A549 (cell line): Measurements from ENCODE around the gene DNHD1. TPM values are rescaled to one million over a fixed set of nuclear protein-coding genes. Genes with fewer than 3 reads are reported as not detected.

Source experiments
- ATAC-seq, 2 experiments: fragments of 200-7000 bp in 1 of 2; fragments of >200 bp in 1 of 2; cut with Nextera tagmentation in 1 of 2; cut with Tn5 transposase in 1 of 2; 3 replicates each; pipeline versions ENCODE4 v1.8.0 to v1.9.1; 2018 to 2020; ENCODE audit warnings: mild to moderate bottlenecking in 1 of 2, moderate library complexity in 1 of 2
- CTCF ChIA-PET: fragments of 300-600 bp; sonication (Branson Sonifier 250); formaldehyde crosslinking; extraction: SDS; loops from one replicate; lab custom pipeline; 2021; ENCODE audit warnings: antibody characterized with exemption, inconsistent platforms; lab: Yijun Ruan, JAX
- POLR2A ChIA-PET: fragments of 350-600 bp; formaldehyde crosslinking; extraction: SDS; loops from one replicate; lab custom pipeline; 2021; ENCODE audit warnings: antibody characterized with exemption, inconsistent platforms; lab: Yijun Ruan, JAX
- DNase-seq, 2 experiments: peaks; one replicate each; pipeline versions ENCODE4 v3.0.0 to v3.0.0-alpha.2; 2011 to 2016; ENCODE audit warnings: low read depth in 1 of 2, low spot score in 1 of 2
- FAIRE-seq: peaks from 2 replicates; lab custom pipeline; 2011; peaks lifted over from hg19 to GRCh38; lab: Jason Lieb, UNC
- H3K27ac ChIP-seq, 2 experiments: fragments of >200 bp; sonication (Bioruptor Twin); formaldehyde crosslinking; 3 replicates each; pipeline ENCODE4 v1.5.1; 2016 to 2017
- H3K4me1 ChIP-seq: fragments of >200 bp; sonication (Bioruptor Twin); formaldehyde crosslinking; 3 replicates; pipeline ENCODE4 v1.6.1; 2016
- H3K4me2 ChIP-seq: fragments of >200 bp; sonication (Bioruptor Twin); formaldehyde crosslinking; 3 replicates; pipeline ENCODE4 v1.6.1; 2016
- H3K4me3 ChIP-seq: fragments of >200 bp; sonication (Bioruptor Twin); formaldehyde crosslinking; 3 replicates; pipeline ENCODE4 v1.5.1; 2016
- H3K9me3 ChIP-seq: fragments of >200 bp; sonication (Bioruptor Twin); formaldehyde crosslinking; 3 replicates; pipeline ENCODE4 v1.6.1; 2016
- BCL3 ChIP-seq: fragments of >200 bp; sonication (Bioruptor Twin); formaldehyde crosslinking; IDR thresholded peaks from 3 replicates; pipeline ENCODE4 v1.6.1; 2016
- CBX8 ChIP-seq: fragments of 200-600 bp; sonication (generic); IDR thresholded peaks from 2 replicates; pipeline ENCODE4 v1.6.1; 2016
- CHD4 ChIP-seq: fragments of 200-600 bp; sonication (generic); IDR thresholded peaks from 2 replicates; pipeline ENCODE4 v1.6.1; 2016; ENCODE audit warnings: antibody characterized with exemption, mild to moderate bottlenecking, borderline replicate concordance
- EP300 ChIP-seq, 2 experiments: fragments of >200 bp; sonication (Bioruptor Twin); formaldehyde crosslinking; IDR thresholded peaks; 2 replicates in 1 of 2; 3 replicates in 1 of 2; pipeline ENCODE4 v1.6.1; 2016 to 2017
- FOSB ChIP-seq: fragments of 250-450 bp; sonication (Bioruptor Pico); IDR thresholded peaks from 2 replicates; pipeline ENCODE4 v1.5.0; 2020; ENCODE audit warnings: mild to moderate bottlenecking, moderate library complexity
- FOSL2 ChIP-seq, 2 experiments: fragments of 450-650 bp in 1 of 2; fragments of >200 bp in 1 of 2; sonication (Bioruptor Twin) in 1 of 2; formaldehyde crosslinking; IDR thresholded peaks; 2 replicates each; pipeline versions ENCODE4 v1.5.0 to v1.6.1; 2016 to 2020; ENCODE audit warnings: mild to moderate bottlenecking in 1 of 2, moderate library complexity in 1 of 2
- GATA3 ChIP-seq: IDR thresholded peaks from 2 replicates; pipeline ENCODE4 v1.6.1; 2012; ENCODE audit warnings: borderline replicate concordance
- HDAC2 ChIP-seq: fragments of 200-600 bp; sonication (generic); IDR thresholded peaks from 2 replicates; pipeline ENCODE4 v1.6.1; 2016
- HES2 ChIP-seq: fragments of >200 bp; sonication (Bioruptor Twin); formaldehyde crosslinking; IDR thresholded peaks from 2 replicates; pipeline ENCODE4 v1.6.1; 2016
- HMGXB4 ChIP-seq: fragments of 250-450 bp; sonication (Bioruptor Pico); IDR thresholded peaks from 2 replicates; pipeline ENCODE4 v1.5.0; 2021; ENCODE audit warnings: mild to moderate bottlenecking, moderate library complexity, borderline replicate concordance
- JUNB ChIP-seq: fragments of >200 bp; sonication (Bioruptor Twin); formaldehyde crosslinking; IDR thresholded peaks from 2 replicates; pipeline ENCODE4 v1.6.1; 2016
- KDM5A ChIP-seq: fragments of 200-600 bp; sonication (generic); IDR thresholded peaks from 2 replicates; pipeline ENCODE4 v1.6.1; 2016; ENCODE audit warnings: antibody characterized with exemption, mild to moderate bottlenecking
- MYC ChIP-seq: IDR thresholded peaks from 2 replicates; pipeline ENCODE4 v1.6.1; 2012; ENCODE audit warnings: mild to moderate bottlenecking, inconsistent platforms, low read length, improper control_type of control experiment, borderline replicate concordance
- NFE2L2 ChIP-seq: fragments of 150-350 bp; conservative IDR thresholded peaks from 2 replicates; pipeline ENCODE4 v1.6.1; 2014; ENCODE audit warnings: low read length
- NR3C1 ChIP-seq: fragments of >200 bp; sonication (Bioruptor Twin); formaldehyde crosslinking; IDR thresholded peaks from 3 replicates; pipeline ENCODE4 v1.6.1; 2017
- POLR2A ChIP-seq: IDR thresholded peaks from 2 replicates; pipeline ENCODE4 v1.6.1; 2012; ENCODE audit warnings: mild to moderate bottlenecking, low read length
- RAD21 ChIP-seq, 2 experiments: fragments of >200 bp in 1 of 2; sonication (Bioruptor Twin) in 1 of 2; formaldehyde crosslinking in 1 of 2; IDR thresholded peaks in 1 of 2; conservative IDR thresholded peaks in 1 of 2; 2 replicates in 1 of 2; 3 replicates in 1 of 2; pipeline ENCODE4 v1.6.1; 2012 to 2018; ENCODE audit warnings: inconsistent platforms in 1 of 2
- SMC3 ChIP-seq: fragments of >200 bp; sonication (Bioruptor Twin); formaldehyde crosslinking; IDR thresholded peaks from 3 replicates; pipeline ENCODE4 v1.6.1; 2018; ENCODE audit warnings: inconsistent platforms
- TP53 ChIP-seq: fragments of 250-450 bp; sonication (Bioruptor Pico); IDR thresholded peaks from 2 replicates; pipeline ENCODE4 v1.5.0; 2021; ENCODE audit warnings: mild to moderate bottlenecking, moderate library complexity
- ZFP36 ChIP-seq: fragments of 450-650 bp; IDR thresholded peaks from 2 replicates; pipeline ENCODE4 v1.6.1; 2014; ENCODE audit warnings: borderline replicate concordance; ENCODE audit not compliant: partially characterized antibody
- ZNF302 ChIP-seq: fragments of 250-450 bp; sonication (Bioruptor Pico); IDR thresholded peaks from 2 replicates; pipeline ENCODE4 v1.9.0; 2021; ENCODE audit warnings: inconsistent platforms, mild to moderate bottlenecking, moderate library complexity
- WGBS: methylation state at CpG from one replicate; pipeline ENCODE4 v1.1.6; 2017; ENCODE audit errors: missing lambda C conversion rate; 5-methylcytosine and 5-hydroxymethylcytosine counted together
- polyA plus RNA-seq, 4 experiments: library from polyadenylated mRNA; depleted of rRNA in 3 of 4; stranded (reverse); fragments of >200 nt; fragmentation: RNase III in 1 of 4; extraction: RNeasy Plus Mini Kit Qiagen cat#74134 plus additional on column Dnase treatment in 1 of 4; gene quantifications; 2 replicates in 3 of 4; 3 replicates in 1 of 4; pipeline ENCODE4 v1.2.3, GENCODE V29; 2011 to 2017
- TF ChIP-seq, protein P1 (sequence below): IDR thresholded peaks from 2 replicates; pipeline ENCODE4 v1.6.1; 2012; ENCODE audit warnings: low read depth, borderline replicate concordance
- TF ChIP-seq, protein P2 (sequence below): fragments of 150-350 bp; IDR thresholded peaks from 2 replicates; pipeline ENCODE4 v1.6.1; 2014; ENCODE audit warnings: low read depth, mild to moderate bottlenecking, low read length

Gene DNHD1
- polyA plus RNA-seq, 2 of the 4 experiments (the other 2 are of a cell fraction), result 6.8 to 8.6 TPM

DNA sequence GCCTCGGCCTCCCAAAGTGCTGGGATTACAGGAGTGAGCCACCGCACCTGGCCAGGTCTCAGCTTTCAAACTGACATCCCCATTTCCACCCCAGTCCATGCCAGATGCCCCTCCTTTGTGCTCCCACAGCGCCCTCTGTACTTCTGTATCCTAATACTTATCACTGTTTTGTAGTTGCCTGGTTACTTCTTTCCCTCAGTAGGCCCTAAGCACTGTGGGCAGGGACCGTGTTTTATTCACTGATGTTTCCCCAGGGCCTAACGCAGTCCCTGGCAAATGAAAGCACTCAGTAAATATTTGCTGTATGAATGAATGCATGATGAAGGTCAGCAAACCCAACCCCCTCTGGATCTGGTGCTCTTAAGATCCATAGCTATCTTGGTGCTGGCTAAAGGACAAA lies 21.1 kb upstream of the DNHD1 start:
- DNase-seq, result no peak
- CTCF ChIA-PET, result interaction anchor here (0.6 to 4.2 kb wide), 9 partner anchors 8 to 113 kb away, joined by 3 to 22 read pairs (median 4); no protein-coding TSS in a partner anchor
- Histone ChIP-seq H3K4me1 (peaks cover 42% of the 10 kb centered on the region), H3K4me3 (no peak overlapping the region), H3K4me2 (no peak overlapping the region), H3K27ac (no peak overlapping the region), H3K9me3 (no peaks in the 10 kb centered on the region)
- TF ChIP-seq RAD21 (conservative IDR thresholded peaks at IDR 0.05 in 1 of 2, IDR thresholded peaks at IDR 0.05 in 1 of 2), result 0 out of 5 replicates have a peak, but pooled peaks of 1 of the 2 experiments have one; percentile 4
- TF ChIP-seq CBX8, result no peak
- no peak for TF ChIP-seq FOSL2 (IDR thresholded peaks at IDR 0.05)
- TF ChIP-seq FOSL2 (CRISPR knock-in tag; IDR thresholded peaks at IDR 0.05), result no peak
- no peak for FAIRE-seq
- POLR2A ChIA-PET, result no interaction called here
- 0 out of 6 replicates have a peak, but pooled peaks of 1 of the 2 experiments have one; percentile 2 for ATAC-seq
- 66% methylated on average over 5 of the region's 5 CpGs for WGBS

DNA sequence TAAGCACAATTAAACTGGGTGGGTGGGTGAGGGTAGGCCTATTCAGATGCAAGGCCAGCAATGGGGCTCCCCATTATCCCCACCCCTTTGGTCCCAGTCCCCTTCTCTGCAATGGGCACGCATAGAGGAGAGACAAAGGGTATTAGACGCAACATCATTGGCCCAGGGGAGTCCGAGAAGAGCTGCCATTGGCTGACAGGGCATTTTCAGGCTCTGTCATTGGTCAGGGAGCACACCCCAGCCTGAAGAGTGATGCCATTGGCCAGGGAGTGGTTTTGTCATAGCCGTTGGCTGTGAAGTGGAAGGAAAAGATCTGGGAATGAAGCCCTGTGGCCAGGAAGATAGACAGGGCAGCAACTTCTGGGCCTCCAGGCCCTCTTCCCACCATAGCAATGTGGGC lies 20.5 kb upstream of the DNHD1 start:
- H3K4me3 ChIP-seq, result no peak overlapping the region
- H3K27ac ChIP-seq, result no peak overlapping the region
- FAIRE-seq (no peak), DNase-seq (no peak), ATAC-seq (no peak)
- H3K9me3 ChIP-seq, result no peaks in the 10 kb centered on the region
- CTCF ChIA-PET, result interaction anchor here (0.6 to 4.2 kb wide), 6 partner anchors 9 to 114 kb away, joined by 3 to 22 read pairs (median 5); no protein-coding TSS in a partner anchor
- no peak overlapping the region for H3K4me2 ChIP-seq
- TF ChIP-seq MYC, result no peak
- TF ChIP-seq KDM5A, result no peak
- no peak for TF ChIP-seq FOSB (CRISPR knock-in tag)
- TF ChIP-seq HMGXB4 (CRISPR knock-in tag), result no peak
- TF ChIP-seq GATA3, result no peak
- no peak for TF ChIP-seq BCL3
- no peak for TF ChIP-seq TP53 (CRISPR knock-in tag)
- TF ChIP-seq, protein P1, sequence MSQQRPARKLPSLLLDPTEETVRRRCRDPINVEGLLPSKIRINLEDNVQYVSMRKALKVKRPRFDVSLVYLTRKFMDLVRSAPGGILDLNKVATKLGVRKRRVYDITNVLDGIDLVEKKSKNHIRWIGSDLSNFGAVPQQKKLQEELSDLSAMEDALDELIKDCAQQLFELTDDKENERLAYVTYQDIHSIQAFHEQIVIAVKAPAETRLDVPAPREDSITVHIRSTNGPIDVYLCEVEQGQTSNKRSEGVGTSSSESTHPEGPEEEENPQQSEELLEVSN, result no peak
- no peak for TF ChIP-seq HDAC2
- TF ChIP-seq NR3C1, result no peak
- no peak for TF ChIP-seq HES2
- no peak for TF ChIP-seq JUNB
- no peak for TF ChIP-seq NFE2L2
- 93% methylated on average over 4 of the region's 4 CpGs for WGBS
- POLR2A ChIA-PET, result no interaction called here
- peaks cover 42% of the 10 kb centered on the region for H3K4me1 ChIP-seq

GRCh38 chr11:6480299-6480914 lies 16.7 kb upstream of the DNHD1 start:
- ATAC-seq (no peak), DNase-seq (no peak), FAIRE-seq (no peak)
- Histone ChIP-seq H3K4me1 (peaks cover 32% of the 10 kb centered on the region), H3K27ac (peak overlapping the region; percentile 86 to 94), H3K4me2 (peak overlapping the region; percentile 92), H3K9me3 (no peaks in the 10 kb centered on the region), H3K4me3 (peak overlapping the region; percentile 90)
- ChIA-PET CTCF (interaction anchor here (2.4 kb wide), 1 partner anchor 102 kb away, joined by 10 read pairs; no protein-coding TSS in a partner anchor), POLR2A (interaction anchor here (1.0 kb wide), 1 partner anchor 124 kb away, joined by 4 read pairs; the partner anchor contains the start of gene ILK)
- no peak for TF ChIP-seq CHD4
- no peak for TF ChIP-seq SMC3
- no peak for TF ChIP-seq ZFP36
- TF ChIP-seq EP300 (IDR thresholded peaks at IDR 0.05), result no peak
- no peak for TF ChIP-seq POLR2A
- TF ChIP-seq ZNF302 (CRISPR knock-in tag), result no peak
- TF ChIP-seq, protein P2, sequence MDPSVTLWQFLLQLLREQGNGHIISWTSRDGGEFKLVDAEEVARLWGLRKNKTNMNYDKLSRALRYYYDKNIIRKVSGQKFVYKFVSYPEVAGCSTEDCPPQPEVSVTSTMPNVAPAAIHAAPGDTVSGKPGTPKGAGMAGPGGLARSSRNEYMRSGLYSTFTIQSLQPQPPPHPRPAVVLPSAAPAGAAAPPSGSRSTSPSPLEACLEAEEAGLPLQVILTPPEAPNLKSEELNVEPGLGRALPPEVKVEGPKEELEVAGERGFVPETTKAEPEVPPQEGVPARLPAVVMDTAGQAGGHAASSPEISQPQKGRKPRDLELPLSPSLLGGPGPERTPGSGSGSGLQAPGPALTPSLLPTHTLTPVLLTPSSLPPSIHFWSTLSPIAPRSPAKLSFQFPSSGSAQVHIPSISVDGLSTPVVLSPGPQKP, result no peak
- no peak for TF ChIP-seq CBX8
- 60% methylated on average over 9 of the region's 9 CpGs for WGBS
